GM18502 (cell line): ENCODE measurements around the gene ECHS1.

Source experiments
- ATAC-seq: cut with Tn5 transposase; IDR thresholded peaks from one replicate; pipeline ENCODE4 v1.9.1; 2021; ENCODE audit warnings: mild to moderate bottlenecking; ENCODE audit not compliant: unreplicated experiment, poor library complexity

ECHS1 gene

GRCh38 chr10:133361227-133361626 lies 11.9 kb downstream of the ECHS1 start:
- no peak for ATAC-seq

GRCh38 chr10:133359972-133360610 lies 13.1 kb downstream of the ECHS1 start:
- no peak for ATAC-seq

GRCh38 chr10:133359554-133359971 lies 13.6 kb downstream of the ECHS1 start:
- no peak for ATAC-seq

GRCh38 chr10:133358925-133359310 lies 14.2 kb downstream of the ECHS1 start:
- ATAC-seq, result no peak

GRCh38 chr10:133358162-133358924 lies 14.8 kb downstream of the ECHS1 start:
- no peak for ATAC-seq

- ATAC-seq, result peak; percentile 75
Measured at GRCh38 chr10:133357285-133358161, 15.6 kb downstream of the ECHS1 start, which contains the start of gene FUOM. Gene FUOM (minus strand): TSS chr10:133358019. CDS start chr10:133358007, 12 bp downstream.

- no peak for ATAC-seq
Measured at GRCh38 chr10:133356549-133357284, 16.4 kb downstream of the ECHS1 start.

GRCh38 chr10:133355991-133356390 lies 17.2 kb downstream of the ECHS1 start:
- ATAC-seq, result no peak

GRCh38 chr10:133355266-133355665 lies 17.9 kb downstream of the ECHS1 start:
- ATAC-seq, result no peak

- no peak for ATAC-seq
Measured at GRCh38 chr10:133354672-133355240, 18.4 kb downstream of the ECHS1 start.

GRCh38 chr10:133353988-133354605 lies 19.1 kb downstream of the ECHS1 start:
- no peak for ATAC-seq

- no peak for ATAC-seq
Measured at GRCh38 chr10:133353202-133353959, 19.8 kb downstream of the ECHS1 start.

GRCh38 chr10:133351408-133352318 lies 21.5 kb downstream of the ECHS1 start:
- no peak for ATAC-seq

GRCh38 chr10:133350950-133351329 lies 22.2 kb downstream of the ECHS1 start:
- ATAC-seq, result no peak

GRCh38 chr10:133350283-133350949 lies 22.7 kb downstream of the ECHS1 start:
- ATAC-seq, result no peak

GRCh38 chr10:133349577-133350011 lies 23.6 kb downstream of the ECHS1 start:
- no peak for ATAC-seq

- no peak for ATAC-seq
Measured at GRCh38 chr10:133349160-133349568, 24.0 kb downstream of the ECHS1 start.
